HepG2 (cell line): ENCODE measurements around the gene PRTN3. TPM values are rescaled to one million over a fixed set of nuclear protein-coding genes. Genes with fewer than 3 reads are reported as not detected.
A peak's percentile ranks its signal among the peaks of the same experiment; 100 is the strongest.

Source experiments
- ARHGAP35 ChIP-seq: sonication (generic); formaldehyde crosslinking; IDR thresholded peaks from 2 replicates; pipeline ENCODE4 v1.9.0; 2022; ENCODE audit warnings: mild to moderate bottlenecking, inconsistent platforms, moderate library complexity, missing genetic modification reagents, borderline replicate concordance
- ATF5 ChIP-seq: sonication (generic); formaldehyde crosslinking; IDR thresholded peaks from 2 replicates; pipeline ENCODE4 v1.4.0; 2020; ENCODE audit warnings: mild to moderate bottlenecking, low read depth, missing genetic modification reagents
- BRD4 ChIP-seq: sonication (generic); formaldehyde crosslinking; IDR thresholded peaks from 2 replicates; pipeline ENCODE4 v1.4.0; 2020; ENCODE audit warnings: missing genetic modification reagents
- CAMTA2 ChIP-seq: sonication (generic); formaldehyde crosslinking; IDR thresholded peaks from 2 replicates; pipeline ENCODE4 v1.4.0; 2020; ENCODE audit warnings: mild to moderate bottlenecking, missing genetic modification reagents, borderline replicate concordance
- CBX2 ChIP-seq, 2 experiments: fragments of 200-600 bp in 1 of 2; sonication (generic); formaldehyde crosslinking in 1 of 2; IDR thresholded peaks; 2 replicates each; pipeline versions ENCODE4 v1.7.0 to v1.8.1; 2018 to 2022; ENCODE audit warnings: low read depth in 2 of 2, low read length in 1 of 2, mild to moderate bottlenecking in 1 of 2, missing genetic modification reagents in 1 of 2
- EEA1 ChIP-seq: sonication (generic); formaldehyde crosslinking; IDR thresholded peaks from 2 replicates; pipeline ENCODE4 v1.5.1; 2020; ENCODE audit warnings: mild to moderate bottlenecking, missing genetic modification reagents, borderline replicate concordance
- HNRNPUL1 ChIP-seq: fragments of 200-400 bp; formaldehyde crosslinking; IDR thresholded peaks from 2 replicates; pipeline ENCODE4 v1.6.1; 2017; ENCODE audit warnings: low read depth, mild to moderate bottlenecking, low read length, moderate library complexity
- ISX ChIP-seq: sonication (generic); formaldehyde crosslinking; conservative IDR thresholded peaks from 2 replicates; pipeline ENCODE4 v1.5.0; 2020; ENCODE audit warnings: missing genetic modification reagents
- KLF6 ChIP-seq: IDR thresholded peaks from 2 replicates; pipeline ENCODE4 v1.8.0; 2016; ENCODE audit warnings: missing biosample characterization, missing genetic modification reagents
- NAIF1 ChIP-seq: sonication (generic); formaldehyde crosslinking; IDR thresholded peaks from 2 replicates; pipeline ENCODE4 v1.5.0; 2020; ENCODE audit warnings: mild to moderate bottlenecking, missing genetic modification reagents, borderline replicate concordance
- NFE2L1 ChIP-seq: sonication (generic); formaldehyde crosslinking; IDR thresholded peaks from 2 replicates; pipeline ENCODE4 v1.4.0; 2020; ENCODE audit warnings: missing genetic modification reagents, mild to moderate bottlenecking, borderline replicate concordance
- PBX3 ChIP-seq: sonication (generic); formaldehyde crosslinking; IDR thresholded peaks from 2 replicates; pipeline ENCODE4 v1.8.1; 2023; ENCODE audit warnings: missing genetic modification reagents, inconsistent platforms, borderline replicate concordance
- RNF2 ChIP-seq: fragments of 450-650 bp; conservative IDR thresholded peaks from 2 replicates; pipeline ENCODE4 v1.6.1; 2016; ENCODE audit warnings: low read depth
- SAP130 ChIP-seq: IDR thresholded peaks from 2 replicates; pipeline ENCODE4 v1.6.1; 2016; ENCODE audit warnings: low read depth
- SMAD9 ChIP-seq: sonication (generic); formaldehyde crosslinking; IDR thresholded peaks from 2 replicates; pipeline ENCODE4 v1.5.1; 2020; ENCODE audit warnings: mild to moderate bottlenecking, missing genetic modification reagents
- STAT5B ChIP-seq: sonication (generic); formaldehyde crosslinking; IDR thresholded peaks from 2 replicates; pipeline ENCODE4 v1.4.0; 2020; ENCODE audit warnings: missing genetic modification reagents
- ZNF275 ChIP-seq: sonication (generic); formaldehyde crosslinking; IDR thresholded peaks from 2 replicates; pipeline ENCODE4 v1.8.0; 2022; ENCODE audit warnings: missing genetic modification reagents, mild to moderate bottlenecking, inconsistent platforms, borderline replicate concordance
- ZNF292 ChIP-seq: sonication (generic); formaldehyde crosslinking; IDR thresholded peaks from 2 replicates; pipeline ENCODE4 v1.8.1; 2022; ENCODE audit warnings: mild to moderate bottlenecking, low read depth, missing genetic modification reagents, borderline replicate concordance
- ZNF296 ChIP-seq: sonication (generic); formaldehyde crosslinking; conservative IDR thresholded peaks from 2 replicates; pipeline ENCODE4 v1.5.0; 2020; ENCODE audit warnings: mild to moderate bottlenecking, missing genetic modification reagents
- ZNF572 ChIP-seq: sonication (generic); formaldehyde crosslinking; IDR thresholded peaks from 2 replicates; pipeline ENCODE4 v1.5.1; 2020; ENCODE audit warnings: mild to moderate bottlenecking, missing genetic modification reagents
- ZNF724P ChIP-seq: sonication (generic); formaldehyde crosslinking; IDR thresholded peaks from 2 replicates; pipeline ENCODE4 v1.8.0; 2022; ENCODE audit warnings: missing genetic modification reagents, borderline replicate concordance
- polyA plus RNA-seq, 8 experiments: library from polyadenylated mRNA; depleted of rRNA in 3 of 8; stranded (reverse) in 7 of 8; unstranded in 1 of 8; fragments of >200 nt; fragmentation: Illumina TruSeq in 4 of 8; extraction: Trizol in 4 of 8; gene quantifications; 2 replicates each; pipeline versions ENCODE4 v1.2.1 to v1.2.3, GENCODE V29; 2011 to 2016; ENCODE audit warnings: low read depth in 4 of 8, missing spikeins in 1 of 8, mixed read lengths in 1 of 8; ENCODE audit not compliant: insufficient read depth in 1 of 8
- total RNA-seq, 5 experiments: library from RNA; depleted of rRNA; stranded (reverse); fragments of >200 nt; fragmentation: Illumina TruSeq; extraction: Trizol; gene quantifications; 2 replicates each; pipeline ENCODE4 v1.2.3, GENCODE V29; 2016; ENCODE audit warnings: low read depth in 1 of 5
- TF ChIP-seq, protein P1 (sequence below): sonication (generic); formaldehyde crosslinking; IDR thresholded peaks from 2 replicates; pipeline ENCODE4 v1.5.0; 2020; ENCODE audit warnings: mild to moderate bottlenecking, missing genetic modification reagents
- TF ChIP-seq, protein P2 (sequence below): sonication (generic); formaldehyde crosslinking; IDR thresholded peaks from 2 replicates; pipeline ENCODE4 v1.5.1; 2020; ENCODE audit warnings: mild to moderate bottlenecking, moderate library complexity, missing genetic modification reagents

Gene PRTN3
- total and polyA plus RNA-seq, 2 of the 13 experiments (the other 11 are each of a cell fraction or from before 2014, with no cell fraction given): not detected

DNA sequence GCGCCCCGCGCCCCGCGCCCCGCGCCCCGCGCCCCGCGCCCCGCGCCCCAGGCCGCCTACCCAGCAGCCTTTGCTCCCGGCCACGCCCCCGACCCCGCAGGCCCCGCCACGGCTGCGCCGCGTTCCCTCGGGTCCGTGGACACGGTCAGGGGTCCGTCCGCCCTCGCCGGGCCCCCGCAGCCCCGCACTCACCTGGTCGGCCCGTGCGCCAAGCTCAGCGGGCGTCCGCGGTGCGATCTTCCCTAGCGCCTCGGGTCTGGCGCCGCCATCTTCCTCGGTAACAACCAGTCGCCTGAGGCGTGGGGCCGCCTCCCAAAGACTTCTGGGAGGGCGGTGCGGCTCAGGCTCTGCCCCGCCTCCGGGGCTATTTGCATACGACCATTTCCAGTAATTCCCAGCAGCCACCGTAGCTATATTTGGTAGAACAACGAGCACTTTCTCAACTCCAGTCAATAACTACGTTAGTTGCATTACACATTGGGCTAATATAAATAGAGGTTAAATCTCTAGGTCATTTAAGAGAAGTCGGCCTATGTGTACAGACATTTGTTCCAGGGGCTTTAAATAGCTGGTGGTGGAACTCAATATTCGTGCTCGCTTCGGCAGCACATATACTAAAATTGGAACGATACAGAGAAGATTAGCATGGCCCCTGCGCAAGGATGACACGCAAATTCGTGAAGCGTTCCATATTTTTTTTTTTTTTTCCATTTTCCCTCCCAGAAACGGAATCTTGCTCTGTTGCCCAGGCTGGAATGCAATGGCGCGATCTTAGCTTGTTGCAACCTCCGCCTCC lies 52.3 kb downstream of the PRTN3 start, which contains the start of the genes MED16 and RNU6-9 (continued):
- no peak for TF ChIP-seq KLF6 (CRISPR knock-in tag)
- TF ChIP-seq ZNF724P (CRISPR knock-in tag): no peak
- no peak for TF ChIP-seq EEA1 (CRISPR knock-in tag)
- no peak for TF ChIP-seq BRD4 (CRISPR knock-in tag)
- no peak for TF ChIP-seq HNRNPUL1
- no peak for TF ChIP-seq CBX2 (IDR thresholded peaks at IDR 0.05; ENCODE audit: low read depth, low read length)
- TF ChIP-seq CBX2 (CRISPR knock-in tag; IDR thresholded peaks at IDR 0.05; ENCODE audit: low read depth): no peak
- no peak for TF ChIP-seq CAMTA2
- TF ChIP-seq ZNF275: no peak; the same call in 1 of the 2 replicates
- no peak for TF ChIP-seq SMAD9 (CRISPR knock-in tag)
- TF ChIP-seq, protein P1, sequence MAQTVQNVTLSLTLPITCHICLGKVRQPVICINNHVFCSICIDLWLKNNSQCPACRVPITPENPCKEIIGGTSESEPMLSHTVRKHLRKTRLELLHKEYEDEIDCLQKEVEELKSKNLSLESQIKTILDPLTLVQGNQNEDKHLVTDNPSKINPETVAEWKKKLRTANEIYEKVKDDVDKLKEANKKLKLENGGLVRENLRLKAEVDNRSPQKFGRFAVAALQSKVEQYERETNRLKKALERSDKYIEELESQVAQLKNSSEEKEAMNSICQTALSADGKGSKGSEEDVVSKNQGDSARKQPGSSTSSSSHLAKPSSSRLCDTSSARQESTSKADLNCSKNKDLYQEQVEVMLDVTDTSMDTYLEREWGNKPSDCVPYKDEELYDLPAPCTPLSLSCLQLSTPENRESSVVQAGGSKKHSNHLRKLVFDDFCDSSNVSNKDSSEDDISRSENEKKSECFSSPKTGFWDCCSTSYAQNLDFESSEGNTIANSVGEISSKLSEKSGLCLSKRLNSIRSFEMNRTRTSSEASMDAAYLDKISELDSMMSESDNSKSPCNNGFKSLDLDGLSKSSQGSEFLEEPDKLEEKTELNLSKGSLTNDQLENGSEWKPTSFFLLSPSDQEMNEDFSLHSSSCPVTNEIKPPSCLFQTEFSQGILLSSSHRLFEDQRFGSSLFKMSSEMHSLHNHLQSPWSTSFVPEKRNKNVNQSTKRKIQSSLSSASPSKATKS (CRISPR knock-in tag): no peak
- TF ChIP-seq ISX (CRISPR knock-in tag): no peak
- no peak for TF ChIP-seq NFE2L1 (CRISPR knock-in tag)
- TF ChIP-seq ATF5 (CRISPR knock-in tag): no peak
- TF ChIP-seq SAP130 (CRISPR knock-in tag): peak; percentile 75
- no peak for TF ChIP-seq ZNF572 (CRISPR knock-in tag)
- no peak for TF ChIP-seq RNF2
- TF ChIP-seq, protein P2, sequence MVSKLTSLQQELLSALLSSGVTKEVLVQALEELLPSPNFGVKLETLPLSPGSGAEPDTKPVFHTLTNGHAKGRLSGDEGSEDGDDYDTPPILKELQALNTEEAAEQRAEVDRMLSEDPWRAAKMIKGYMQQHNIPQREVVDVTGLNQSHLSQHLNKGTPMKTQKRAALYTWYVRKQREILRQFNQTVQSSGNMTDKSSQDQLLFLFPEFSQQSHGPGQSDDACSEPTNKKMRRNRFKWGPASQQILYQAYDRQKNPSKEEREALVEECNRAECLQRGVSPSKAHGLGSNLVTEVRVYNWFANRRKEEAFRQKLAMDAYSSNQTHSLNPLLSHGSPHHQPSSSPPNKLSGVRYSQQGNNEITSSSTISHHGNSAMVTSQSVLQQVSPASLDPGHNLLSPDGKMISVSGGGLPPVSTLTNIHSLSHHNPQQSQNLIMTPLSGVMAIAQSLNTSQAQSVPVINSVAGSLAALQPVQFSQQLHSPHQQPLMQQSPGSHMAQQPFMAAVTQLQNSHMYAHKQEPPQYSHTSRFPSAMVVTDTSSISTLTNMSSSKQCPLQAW (CRISPR knock-in tag): peak; percentile 43
- no peak for TF ChIP-seq NAIF1 (CRISPR knock-in tag)
- TF ChIP-seq ARHGAP35: no peak
- no peak for TF ChIP-seq ZNF292 (CRISPR knock-in tag)
- no peak for TF ChIP-seq STAT5B (CRISPR knock-in tag)
- TF ChIP-seq ZNF296 (CRISPR knock-in tag): no peak
- no peak for TF ChIP-seq PBX3 (CRISPR knock-in tag)
